Astrocyte (in vitro differentiated cells and primary cell): Measurements from ENCODE around the gene CPA5. TPM values are rescaled to one million over a fixed set of nuclear protein-coding genes. Genes with fewer than 3 reads are reported as not detected.

Source experiments
- DNase-seq: peaks from one replicate; pipeline ENCODE4 v3.0.0-alpha.2; 2010; ENCODE audit warnings: low read depth
- FAIRE-seq: peaks from 2 replicates; lab custom pipeline; 2011; peaks lifted over from hg19 to GRCh38; lab: Jason Lieb, UNC
- H2AFZ ChIP-seq: 2 replicates; pipeline ENCODE4 v1.6.0; 2012; ENCODE audit warnings: low read depth, low read length, inconsistent platforms
- H3K27ac ChIP-seq: 2 replicates; pipeline ENCODE4 v1.5.1; 2011; ENCODE audit warnings: low read depth, low read length, inconsistent platforms
- H3K27me3 ChIP-seq: 2 replicates; pipeline ENCODE4 v1.6.0; 2011; ENCODE audit warnings: low read length, inconsistent platforms; ENCODE audit not compliant: insufficient read depth
- H3K36me3 ChIP-seq: 2 replicates; pipeline ENCODE4 v1.5.1; 2011; ENCODE audit warnings: low read length, inconsistent platforms; ENCODE audit not compliant: insufficient read depth
- H3K4me1 ChIP-seq: 2 replicates; pipeline ENCODE4 v1.5.1; 2011; ENCODE audit warnings: low read length, inconsistent platforms; ENCODE audit not compliant: insufficient read depth
- H3K4me2 ChIP-seq: 2 replicates; pipeline ENCODE4 v1.6.0; 2012; ENCODE audit warnings: low read length, inconsistent platforms
- H3K4me3 ChIP-seq: 2 replicates; pipeline ENCODE4 v1.5.1; 2011; ENCODE audit warnings: low read depth, mild to moderate bottlenecking, low read length, inconsistent platforms; ENCODE audit not compliant: insufficient read depth
- H3K79me2 ChIP-seq: 2 replicates; pipeline ENCODE4 v1.6.0; 2012; ENCODE audit warnings: mild to moderate bottlenecking, low read length, inconsistent platforms; ENCODE audit not compliant: insufficient read depth
- H3K9ac ChIP-seq: 2 replicates; pipeline ENCODE4 v1.6.0; 2012; ENCODE audit warnings: mild to moderate bottlenecking, low read length, inconsistent platforms
- H3K9me3 ChIP-seq: 2 replicates; pipeline ENCODE4 v1.5.1; 2012; ENCODE audit warnings: low read depth, mild to moderate bottlenecking, low read length, inconsistent platforms; ENCODE audit not compliant: insufficient read depth
- H4K20me1 ChIP-seq: 2 replicates; pipeline ENCODE4 v1.6.0; 2012; ENCODE audit warnings: low read length, inconsistent platforms; ENCODE audit not compliant: insufficient read depth
- H3K27ac Mint-ChIP-seq: one replicate; pipeline ENCODE4 v1.8.0; 2021; ENCODE audit warnings: mild to moderate bottlenecking, mixed read lengths; ENCODE audit not compliant: unreplicated experiment
- H3K27me3 Mint-ChIP-seq: one replicate; pipeline ENCODE4 v1.8.0; 2021; ENCODE audit warnings: low read depth, mixed read lengths; ENCODE audit not compliant: unreplicated experiment
- H3K36me3 Mint-ChIP-seq: one replicate; pipeline ENCODE4 v1.8.0; 2021; ENCODE audit warnings: low read depth, mixed read lengths; ENCODE audit not compliant: unreplicated experiment
- H3K4me1 Mint-ChIP-seq: one replicate; pipeline ENCODE4 v1.8.0; 2021; ENCODE audit warnings: low read depth, mixed read lengths; ENCODE audit not compliant: unreplicated experiment
- H3K4me3 Mint-ChIP-seq: one replicate; pipeline ENCODE4 v1.8.0; 2021; ENCODE audit warnings: mild to moderate bottlenecking, moderate library complexity, mixed read lengths; ENCODE audit not compliant: unreplicated experiment
- H3K9me3 Mint-ChIP-seq: one replicate; pipeline ENCODE4 v1.8.0; 2021; ENCODE audit warnings: mild to moderate bottlenecking, mixed read lengths; ENCODE audit not compliant: unreplicated experiment
- EZH2 ChIP-seq: IDR thresholded peaks from 2 replicates; pipeline ENCODE4 v1.6.1; 2012; ENCODE audit warnings: mild to moderate bottlenecking, low read length, inconsistent platforms; ENCODE audit not compliant: insufficient read depth
- total RNA-seq: library from RNA; stranded (reverse); gene quantifications from 2 replicates; pipeline ENCODE4 v1.2.1, GENCODE V29; 2021
- TF ChIP-seq, protein P1 (sequence below): IDR thresholded peaks from 2 replicates; pipeline ENCODE4 v1.5.1; 2011; ENCODE audit warnings: low read depth, mild to moderate bottlenecking, inconsistent platforms, low read length, moderate library complexity; ENCODE audit not compliant: insufficient read depth

Gene CPA5
- total RNA-seq, 1 donor from 2014 or later = not detected

- H3K27ac Mint-ChIP-seq = no peak overlapping the region
- no peak for FAIRE-seq
Measured at GRCh38 chr7:130322615-130323014, 22.0 kb upstream of the CPA5 start.

DNA sequence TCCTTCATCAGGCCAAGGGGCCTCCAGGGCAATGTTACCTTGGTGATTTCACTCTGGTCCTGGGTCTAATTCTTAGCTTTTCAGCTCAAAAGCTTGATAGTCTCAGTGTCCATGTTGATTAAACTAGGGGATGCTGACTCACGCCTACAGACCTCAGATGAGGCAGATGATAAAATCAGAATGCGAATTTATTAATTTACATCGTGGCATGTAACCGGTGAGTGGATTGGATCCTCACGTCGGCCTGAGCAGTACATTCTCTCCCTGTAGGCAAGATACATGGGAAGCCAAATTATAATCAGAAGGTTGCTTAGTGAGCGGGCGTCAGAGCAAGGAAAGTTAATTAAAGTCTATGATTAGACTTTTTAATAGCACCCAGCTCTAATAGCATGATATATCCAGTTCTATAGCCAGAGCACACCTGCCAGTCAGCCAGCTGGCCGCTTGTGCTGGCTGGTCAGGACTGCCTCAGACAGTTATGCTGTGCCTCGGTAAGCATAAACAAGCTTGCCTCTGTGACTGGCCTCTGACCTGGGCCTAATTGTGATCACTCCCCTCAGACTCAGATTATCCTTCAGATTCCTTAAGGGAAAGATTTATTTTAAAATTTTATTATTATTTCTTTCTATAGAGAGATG lies 20.2 kb upstream of the CPA5 start:
- FAIRE-seq = no peak
- DNase-seq = peak; percentile 20
- TF ChIP-seq EZH2 = no peak
- peaks cover 20% of the 10 kb centered on the region for H3K36me3 ChIP-seq
- no peaks in the 10 kb centered on the region for H4K20me1 ChIP-seq
- no peak overlapping the region for H3K27ac ChIP-seq
- H3K4me1 Mint-ChIP-seq = peaks cover 5% of the 10 kb centered on the region
- H3K9me3 Mint-ChIP-seq = peaks cover 2% of the 10 kb centered on the region
- H3K79me2 ChIP-seq = no peaks in the 10 kb centered on the region
- H3K27me3 ChIP-seq = no peaks in the 10 kb centered on the region
- H3K4me3 ChIP-seq = no peak overlapping the region
- H3K4me1 ChIP-seq = no peaks in the 10 kb centered on the region
- no peak overlapping the region for H3K4me3 Mint-ChIP-seq
- H3K27ac Mint-ChIP-seq = no peak overlapping the region
- H3K36me3 Mint-ChIP-seq = peaks cover 12% of the 10 kb centered on the region
- H2AFZ ChIP-seq = no peak overlapping the region
- peaks cover 3% of the 10 kb centered on the region for H3K27me3 Mint-ChIP-seq
- no peak overlapping the region for H3K4me2 ChIP-seq
- no peaks in the 10 kb centered on the region for H3K9me3 ChIP-seq
- no peak overlapping the region for H3K9ac ChIP-seq

More at GRCh38 chr7:130322615-130323014, 22.0 kb upstream of the CPA5 start:
- DNase-seq = no peak
- H3K4me1 ChIP-seq = no peaks in the 10 kb centered on the region
- no peak overlapping the region for H3K27ac ChIP-seq
- H3K9me3 Mint-ChIP-seq = peaks cover 4% of the 10 kb centered on the region
- no peaks in the 10 kb centered on the region for H3K9me3 ChIP-seq
- peaks cover 17% of the 10 kb centered on the region for H3K36me3 Mint-ChIP-seq
- no peak overlapping the region for H3K9ac ChIP-seq
- peaks cover 3% of the 10 kb centered on the region for H3K27me3 Mint-ChIP-seq
- peaks cover 5% of the 10 kb centered on the region for H3K4me1 Mint-ChIP-seq
- no peak overlapping the region for H2AFZ ChIP-seq
- H3K79me2 ChIP-seq = no peaks in the 10 kb centered on the region
- no peak overlapping the region for H3K4me3 Mint-ChIP-seq
- no peaks in the 10 kb centered on the region for H4K20me1 ChIP-seq
- H3K36me3 ChIP-seq = peaks cover 34% of the 10 kb centered on the region
- H3K4me2 ChIP-seq = no peak overlapping the region
- H3K27me3 ChIP-seq = no peaks in the 10 kb centered on the region
- TF ChIP-seq EZH2 = no peak
- no peak overlapping the region for H3K4me3 ChIP-seq

GRCh38 chr7:130329681-130330080 lies 14.9 kb upstream of the CPA5 start:
- H3K27ac Mint-ChIP-seq = no peak overlapping the region
- H3K27me3 Mint-ChIP-seq = peaks cover 2% of the 10 kb centered on the region
- FAIRE-seq (no peak), DNase-seq (no peak)
- no peaks in the 10 kb centered on the region for H3K4me1 Mint-ChIP-seq
- H3K27ac ChIP-seq = no peak overlapping the region
- no peak overlapping the region for H2AFZ ChIP-seq
- no peak for TF ChIP-seq EZH2
- TF ChIP-seq, protein P1, sequence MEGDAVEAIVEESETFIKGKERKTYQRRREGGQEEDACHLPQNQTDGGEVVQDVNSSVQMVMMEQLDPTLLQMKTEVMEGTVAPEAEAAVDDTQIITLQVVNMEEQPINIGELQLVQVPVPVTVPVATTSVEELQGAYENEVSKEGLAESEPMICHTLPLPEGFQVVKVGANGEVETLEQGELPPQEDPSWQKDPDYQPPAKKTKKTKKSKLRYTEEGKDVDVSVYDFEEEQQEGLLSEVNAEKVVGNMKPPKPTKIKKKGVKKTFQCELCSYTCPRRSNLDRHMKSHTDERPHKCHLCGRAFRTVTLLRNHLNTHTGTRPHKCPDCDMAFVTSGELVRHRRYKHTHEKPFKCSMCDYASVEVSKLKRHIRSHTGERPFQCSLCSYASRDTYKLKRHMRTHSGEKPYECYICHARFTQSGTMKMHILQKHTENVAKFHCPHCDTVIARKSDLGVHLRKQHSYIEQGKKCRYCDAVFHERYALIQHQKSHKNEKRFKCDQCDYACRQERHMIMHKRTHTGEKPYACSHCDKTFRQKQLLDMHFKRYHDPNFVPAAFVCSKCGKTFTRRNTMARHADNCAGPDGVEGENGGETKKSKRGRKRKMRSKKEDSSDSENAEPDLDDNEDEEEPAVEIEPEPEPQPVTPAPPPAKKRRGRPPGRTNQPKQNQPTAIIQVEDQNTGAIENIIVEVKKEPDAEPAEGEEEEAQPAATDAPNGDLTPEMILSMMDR = no peak
- no peaks in the 10 kb centered on the region for H3K9me3 ChIP-seq
- no peak overlapping the region for H3K4me3 ChIP-seq
- no peak overlapping the region for H3K4me2 ChIP-seq
- H3K27me3 ChIP-seq = no peaks in the 10 kb centered on the region
- no peaks in the 10 kb centered on the region for H3K36me3 ChIP-seq
- H3K4me1 ChIP-seq = no peaks in the 10 kb centered on the region
- no peaks in the 10 kb centered on the region for H4K20me1 ChIP-seq
- no peaks in the 10 kb centered on the region for H3K36me3 Mint-ChIP-seq
- H3K4me3 Mint-ChIP-seq = no peak overlapping the region
- H3K79me2 ChIP-seq = no peaks in the 10 kb centered on the region
- no peaks in the 10 kb centered on the region for H3K9me3 Mint-ChIP-seq
- no peak overlapping the region for H3K9ac ChIP-seq
